HG03378 (cell line): ENCODE measurements around the gene MTPN.

Experiments used
- ATAC-seq: cut with Tn5 transposase; IDR thresholded peaks from one replicate; pipeline ENCODE4 v1.9.1; 2021; ENCODE audit warnings: mild to moderate bottlenecking, moderate library complexity; ENCODE audit not compliant: unreplicated experiment

The MTPN gene

DNA sequence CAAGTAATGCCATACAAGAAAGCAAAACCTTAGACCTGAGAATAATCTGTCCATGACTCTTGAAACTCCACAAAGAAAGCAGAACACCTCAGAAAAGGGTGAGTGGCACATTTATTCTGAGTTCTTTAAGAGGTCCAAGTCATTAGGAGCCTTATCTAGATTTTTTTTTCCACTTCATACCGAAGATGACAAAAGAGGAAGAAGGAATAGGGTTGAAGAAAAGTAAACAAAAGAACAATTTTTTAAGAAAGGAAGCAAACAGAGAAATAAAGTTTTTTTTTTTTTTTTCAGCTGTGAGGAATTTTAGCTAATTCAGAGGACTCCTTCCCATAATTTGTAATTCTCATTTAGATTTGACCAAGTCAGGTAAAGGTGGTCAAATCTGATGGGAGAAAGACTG lies 13.1 kb upstream of the MTPN start:
- no peak for ATAC-seq

DNA sequence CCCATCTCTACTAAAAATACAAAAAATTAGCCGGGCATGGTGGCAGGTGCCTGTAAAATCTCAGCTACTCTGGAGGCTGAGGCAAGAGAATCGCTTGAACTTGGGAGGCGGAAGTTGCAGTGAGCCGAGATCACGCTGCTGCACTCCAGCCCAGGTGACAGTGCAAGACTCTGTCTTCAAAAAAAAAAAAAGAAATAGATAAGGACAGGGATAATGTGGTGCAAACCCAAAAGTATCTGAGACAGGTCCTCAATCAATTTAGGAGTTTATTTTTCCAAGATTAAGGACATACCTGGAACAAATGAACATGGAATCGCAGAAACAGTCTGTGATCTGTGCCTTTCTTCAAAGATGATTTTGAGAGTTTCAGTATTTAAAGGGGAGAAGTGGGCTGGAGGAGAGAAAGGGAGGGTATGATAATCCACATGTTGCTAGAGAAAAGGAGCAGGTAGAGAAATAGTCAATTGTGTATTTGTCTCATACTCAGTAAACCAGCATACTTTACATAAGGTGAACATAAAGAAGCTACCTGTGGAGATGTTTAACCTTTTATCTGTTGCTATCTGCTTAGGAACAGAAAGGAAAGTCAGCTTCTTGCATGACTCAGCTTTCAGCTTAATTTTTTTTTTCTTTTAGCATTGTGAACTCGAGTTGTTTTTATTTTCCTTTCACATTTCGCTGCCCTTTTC lies 4.9 kb upstream of the MTPN start:
- no peak for ATAC-seq

DNA sequence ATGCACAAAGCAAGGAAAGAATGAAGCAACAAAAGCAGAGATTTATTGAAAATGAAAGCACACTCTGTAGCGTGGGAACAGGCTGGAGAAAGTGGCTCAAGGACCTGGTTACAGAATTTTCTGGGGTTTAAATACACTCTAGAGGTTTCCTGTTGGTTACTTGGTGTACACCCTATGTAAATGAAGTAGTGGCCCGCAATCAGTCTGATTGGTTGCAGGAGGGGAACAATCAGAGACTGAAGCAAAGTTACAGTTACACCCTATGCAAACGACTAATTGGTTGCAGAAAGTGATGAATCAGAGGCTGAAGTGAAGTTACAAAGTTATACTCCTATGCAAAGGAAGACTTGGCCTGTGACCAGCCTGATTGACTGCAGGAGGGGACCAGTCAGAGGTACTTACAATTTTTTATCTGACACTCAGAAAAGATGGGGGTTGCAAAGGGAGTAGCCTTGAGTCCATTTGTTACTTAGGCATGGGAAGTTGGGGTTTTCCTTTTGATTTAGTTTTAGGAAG lies 3.6 kb upstream of the MTPN start:
- peak; percentile 85 for ATAC-seq

DNA sequence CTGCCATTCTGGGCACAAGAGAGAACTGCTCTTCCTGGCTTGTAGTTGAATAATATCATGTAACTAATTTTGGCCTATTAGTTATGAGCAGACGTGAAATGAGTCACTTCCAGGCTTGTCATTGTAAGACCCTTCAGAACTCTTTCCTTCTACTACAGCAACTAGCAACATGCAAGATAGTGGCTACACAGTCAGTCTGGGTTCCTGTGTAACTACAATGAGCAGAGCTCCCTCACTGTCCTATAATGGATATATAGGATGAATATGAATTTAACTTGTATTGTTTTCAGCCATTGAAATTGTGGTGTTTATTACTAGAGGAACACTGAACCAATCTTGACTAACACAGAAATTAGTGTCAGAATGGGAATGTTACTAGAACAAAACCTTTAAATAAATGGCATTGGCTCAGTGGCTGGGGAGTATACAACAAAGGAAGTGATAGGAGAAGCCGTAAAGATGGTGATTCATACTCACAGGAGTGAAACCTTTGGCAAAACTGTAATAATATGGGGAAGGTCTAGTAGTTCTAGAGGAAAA lies 2.9 kb upstream of the MTPN start:
- peak; percentile 24 for ATAC-seq

DNA sequence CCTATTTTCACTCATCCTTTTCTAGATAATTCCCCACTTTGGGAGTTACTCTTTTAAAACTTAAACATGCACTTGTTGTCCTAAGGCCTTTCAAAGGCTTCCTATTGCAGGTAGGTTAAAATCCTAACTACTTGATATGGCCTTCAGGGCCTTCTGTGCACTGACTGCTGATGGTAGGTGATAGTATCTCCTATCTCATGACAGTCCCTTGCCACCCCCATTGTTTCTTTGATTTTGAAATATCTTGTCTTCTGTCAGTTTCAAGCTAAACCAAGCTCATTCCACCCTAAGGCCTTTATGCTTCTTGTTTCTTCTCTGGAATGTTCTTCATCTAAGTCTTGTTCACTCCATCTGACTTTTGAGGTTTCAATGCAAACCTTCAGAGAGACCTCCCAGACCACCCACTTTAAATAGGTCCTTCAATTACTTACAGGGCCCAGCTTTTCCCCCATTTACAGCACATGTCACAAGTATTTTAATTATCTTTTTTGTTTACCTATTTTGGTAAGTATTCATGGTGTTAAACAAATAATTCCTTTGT lies 2.4 kb upstream of the MTPN start:
- ATAC-seq = no peak

DNA sequence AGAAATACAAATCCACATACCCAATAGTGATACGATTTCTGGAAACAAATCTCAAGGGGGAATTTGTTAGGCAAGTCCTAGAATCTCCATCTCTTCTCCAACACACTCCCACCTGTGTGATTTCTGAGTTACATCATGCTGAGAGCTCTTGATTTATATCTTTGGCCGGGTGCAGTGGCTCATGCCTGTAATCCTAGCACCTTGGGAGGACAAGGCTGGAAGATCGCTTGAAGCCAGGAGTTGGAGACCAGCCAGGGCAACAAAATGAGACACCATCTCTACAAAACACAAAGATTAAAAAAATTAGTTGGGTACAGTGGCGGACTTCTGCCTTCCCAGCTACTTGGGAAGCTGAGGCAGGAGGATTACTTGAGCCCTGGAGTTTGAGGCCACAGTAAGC lies 1.5 kb upstream of the MTPN start:
- no peak for ATAC-seq

DNA sequence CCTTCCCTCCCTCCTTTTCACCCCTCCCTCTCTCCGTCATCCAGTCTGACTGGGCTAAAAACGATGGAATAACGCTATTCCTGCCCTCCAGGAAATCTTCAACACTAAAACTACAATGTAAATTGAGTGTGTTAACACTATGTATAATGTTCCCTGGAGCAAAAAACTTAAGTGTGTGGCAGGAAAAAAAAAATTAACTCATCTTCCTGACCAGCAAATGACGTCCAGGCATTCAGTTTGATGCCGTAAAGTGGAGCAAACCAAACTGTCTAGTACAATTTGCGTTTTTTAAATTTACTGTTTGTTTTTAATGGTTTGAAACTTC lies 545 bp upstream of the MTPN start:
- no peak for ATAC-seq

DNA sequence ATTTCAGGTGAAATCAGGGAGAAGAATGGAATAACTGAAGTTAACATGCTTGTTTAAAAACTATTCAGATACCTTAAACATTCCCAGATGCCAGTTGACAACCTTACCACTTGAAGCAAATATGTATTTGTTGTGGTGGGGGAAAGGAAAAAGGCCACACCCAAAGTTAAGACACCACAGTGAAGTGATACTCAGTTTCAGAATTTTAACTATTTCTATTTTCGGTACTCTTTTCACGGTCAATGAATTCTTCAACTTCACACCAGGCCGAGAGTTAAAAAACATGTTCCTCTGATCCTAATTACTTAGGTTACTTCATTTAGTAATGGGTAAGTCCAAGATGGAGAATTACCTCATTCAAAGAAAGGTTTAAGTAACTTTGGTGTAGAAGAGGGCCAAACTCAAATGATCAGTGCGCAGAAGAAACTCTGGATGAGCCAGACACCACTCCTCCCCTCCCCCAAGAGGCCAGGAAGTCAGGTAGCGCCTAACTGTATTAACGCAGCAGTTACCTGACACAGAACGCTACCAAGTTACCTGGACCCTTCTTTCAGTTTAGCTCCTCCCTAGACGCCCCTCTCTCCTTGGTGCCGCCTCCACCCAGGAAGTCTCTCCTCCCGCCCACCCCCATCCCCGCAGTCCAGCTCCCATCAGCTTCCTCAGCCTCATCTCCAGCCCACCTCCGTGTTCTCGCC lies 700 bp downstream of the MTPN start:
- no peak for ATAC-seq

DNA sequence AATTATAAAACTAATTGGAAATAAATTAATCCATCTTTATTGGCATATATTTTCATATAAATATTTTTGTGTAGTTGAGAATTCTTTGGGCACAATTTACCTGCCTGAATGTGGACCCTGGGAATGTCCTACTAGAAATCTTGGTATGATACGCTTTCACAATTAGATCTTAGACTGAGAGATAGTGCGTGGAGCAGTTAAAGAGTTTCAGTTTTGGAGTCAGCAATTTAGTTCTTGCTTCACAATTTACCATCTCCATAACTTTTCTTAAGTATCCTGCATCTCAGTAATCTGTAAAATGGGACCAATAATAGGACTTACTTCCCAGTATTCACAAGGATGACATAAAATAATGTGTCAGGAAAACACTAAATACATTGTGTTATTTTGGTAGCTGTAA lies 2.0 kb downstream of the MTPN start:
- ATAC-seq = no peak

DNA sequence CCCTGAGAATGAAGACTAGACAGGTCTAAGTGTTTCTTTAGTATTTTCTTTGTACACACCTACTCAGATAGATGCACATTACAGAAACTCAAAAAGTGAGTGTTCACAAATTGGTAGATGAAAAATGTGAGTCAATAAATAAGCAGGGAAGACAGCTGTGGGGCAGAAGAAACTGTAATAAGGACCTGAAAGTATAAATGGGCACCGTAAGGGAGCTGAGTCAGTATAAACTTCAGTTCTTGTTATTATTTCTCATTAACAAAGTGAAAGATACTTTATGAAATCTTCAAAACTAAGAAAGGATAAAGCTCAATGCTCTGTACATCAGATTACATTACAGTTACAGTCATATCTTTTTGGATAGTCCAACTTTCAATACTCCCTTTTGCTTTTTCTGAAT lies 2.5 kb downstream of the MTPN start:
- ATAC-seq = no peak

DNA sequence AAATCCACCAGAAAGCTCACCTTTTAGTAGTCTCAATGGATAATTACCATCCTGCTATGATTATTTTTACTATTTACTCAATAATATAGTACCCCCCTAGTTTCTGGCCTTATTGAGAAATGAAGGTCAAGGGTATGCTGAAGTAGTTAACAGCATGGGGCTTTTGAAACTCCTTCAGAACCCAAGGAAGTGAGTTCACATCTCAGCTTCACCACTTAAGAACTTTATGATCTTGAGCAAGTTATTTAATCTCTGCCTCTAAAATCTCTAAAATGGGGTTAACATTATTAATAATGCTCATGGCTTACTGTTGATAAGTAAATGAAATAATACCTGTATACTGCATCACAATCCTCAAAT lies 5.8 kb downstream of the MTPN start:
- peak; percentile 10 for ATAC-seq

DNA sequence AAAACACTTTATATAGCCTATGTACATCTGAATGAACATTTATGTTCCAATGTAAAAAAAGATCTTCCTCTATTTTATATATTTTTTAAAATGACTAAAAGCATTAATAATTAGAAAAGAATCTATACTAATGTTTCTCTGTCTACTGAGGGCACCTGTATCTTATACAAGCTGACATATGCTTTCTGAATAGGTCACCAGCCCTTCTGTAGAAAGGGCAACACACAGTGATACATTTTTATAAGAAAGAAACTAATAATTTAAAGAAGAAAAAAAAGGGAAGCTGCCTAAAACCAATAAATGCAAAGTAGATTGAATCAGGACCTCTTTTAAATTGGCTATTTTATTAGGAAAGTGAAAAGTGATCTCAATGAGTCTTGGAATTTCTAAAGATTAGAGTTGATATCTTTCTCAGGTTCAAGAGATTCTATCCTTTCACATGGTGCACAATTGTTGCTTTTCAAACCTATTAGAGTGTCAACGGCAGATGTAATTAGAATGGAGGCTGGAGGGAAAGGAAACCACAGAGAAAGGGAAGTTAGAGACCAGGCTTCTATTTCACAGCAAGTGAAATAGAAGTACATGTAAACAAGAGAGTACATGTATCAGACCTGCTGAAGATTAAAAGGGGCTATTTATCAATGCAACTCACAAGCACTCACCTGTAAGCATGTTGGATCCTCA lies 6.3 kb downstream of the MTPN start:
- ATAC-seq = peak; percentile 80

DNA sequence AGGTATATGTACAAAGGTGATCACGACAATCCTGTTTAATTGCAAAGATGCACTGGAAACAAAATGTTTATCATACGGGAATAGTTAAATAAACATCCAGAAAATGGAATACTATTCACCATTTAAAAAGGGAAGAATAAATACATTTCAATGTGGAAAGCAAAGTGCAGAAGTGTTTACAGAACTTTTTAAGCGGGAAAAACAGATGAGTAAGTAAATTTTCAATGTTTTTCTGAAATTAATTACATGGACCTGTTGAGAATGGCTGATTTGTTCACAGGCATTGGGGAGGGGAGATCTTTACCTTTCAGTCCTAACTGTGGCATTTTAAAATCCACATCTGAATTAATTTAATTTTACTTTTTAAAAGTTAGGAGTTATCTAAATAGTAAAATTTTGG lies 7.1 kb downstream of the MTPN start:
- no peak for ATAC-seq

DNA sequence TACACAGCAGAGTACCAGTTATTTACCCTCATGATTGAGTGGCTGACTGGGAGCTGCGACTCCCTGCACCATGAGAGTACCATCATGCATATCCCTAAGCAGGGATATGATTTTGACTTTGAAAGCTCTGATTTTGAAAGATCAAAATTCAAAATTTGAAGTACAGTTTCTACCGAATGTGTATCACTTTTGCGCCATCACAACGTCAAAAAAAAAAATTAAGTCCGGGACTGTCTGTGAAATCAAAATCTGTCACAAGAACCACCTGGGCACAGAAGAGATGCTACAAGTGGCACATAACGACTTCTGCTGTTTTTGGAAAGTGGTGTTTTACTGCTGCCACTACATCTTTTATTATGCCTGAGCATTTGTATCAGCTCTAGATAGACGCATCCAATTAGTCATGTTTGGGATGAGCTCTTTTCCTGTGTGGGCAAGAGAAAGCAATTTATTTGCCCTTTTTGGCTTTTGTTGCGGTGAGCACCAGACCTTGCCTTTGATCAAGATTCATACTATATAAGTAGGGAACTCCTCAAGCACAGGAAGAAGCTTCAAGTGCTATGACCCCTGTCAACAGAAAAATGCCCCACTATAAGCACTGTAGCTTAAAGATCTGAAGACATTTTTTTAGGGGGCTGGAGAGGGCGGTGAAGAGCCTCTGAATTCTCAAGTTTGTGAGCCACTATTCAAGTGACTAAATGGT lies 10.7 kb downstream of the MTPN start:
- ATAC-seq = no peak

DNA sequence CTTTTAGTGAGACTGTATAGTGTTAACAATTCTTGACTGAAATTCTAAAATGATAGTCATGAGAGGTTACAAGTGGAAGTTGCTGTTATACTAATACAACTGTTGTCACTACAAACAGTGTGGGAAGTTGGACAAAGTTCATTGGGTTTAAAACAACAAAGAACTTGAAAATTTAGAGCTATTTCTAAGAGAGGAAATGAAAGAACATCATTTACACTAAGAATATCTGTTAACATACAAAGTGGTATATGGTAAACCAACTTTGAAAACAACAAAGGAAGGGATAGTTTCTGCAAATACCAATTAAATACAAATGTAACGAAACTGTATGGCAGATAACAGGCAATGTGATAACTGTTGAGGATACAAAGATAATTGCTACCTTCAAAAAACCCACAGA lies 11.6 kb downstream of the MTPN start:
- ATAC-seq = peak; percentile 57

DNA sequence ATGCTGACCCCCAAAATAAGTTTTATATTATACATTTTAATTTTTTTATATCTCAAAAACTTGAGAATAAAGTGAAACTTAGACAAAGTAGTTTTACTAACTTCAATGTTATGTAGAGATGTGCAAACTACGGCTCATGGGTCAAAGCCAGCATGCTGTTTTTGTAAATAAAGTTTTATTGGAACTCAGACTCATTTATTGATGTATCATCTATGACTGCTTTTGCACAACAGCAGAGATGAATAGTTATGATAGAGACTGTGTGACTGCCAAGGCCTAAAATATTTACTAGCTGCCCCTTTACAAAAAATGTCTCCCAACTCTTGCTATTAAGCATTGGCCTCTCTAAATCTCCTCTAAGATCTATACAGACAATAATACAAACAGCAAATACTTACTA lies 12.4 kb downstream of the MTPN start:
- no peak for ATAC-seq

DNA sequence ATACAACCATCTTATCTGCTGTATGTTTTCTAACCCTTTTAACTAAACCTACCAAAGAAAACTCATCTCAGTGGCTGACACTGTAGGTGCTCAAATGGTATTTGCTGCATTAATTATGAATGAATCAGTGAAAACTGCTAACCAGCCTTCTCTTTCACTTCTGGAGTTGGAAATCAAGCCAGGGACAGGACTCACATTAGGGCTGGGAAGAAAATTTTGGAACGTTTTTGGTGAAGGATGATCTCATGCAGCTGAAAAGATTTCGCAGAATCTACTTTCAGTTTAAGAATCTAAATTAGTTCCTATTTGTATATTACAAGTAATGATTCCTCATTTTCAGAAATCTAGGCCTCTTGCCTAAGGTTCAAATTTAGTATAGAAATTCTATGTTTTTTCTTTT lies 12.9 kb downstream of the MTPN start:
- no peak for ATAC-seq

DNA sequence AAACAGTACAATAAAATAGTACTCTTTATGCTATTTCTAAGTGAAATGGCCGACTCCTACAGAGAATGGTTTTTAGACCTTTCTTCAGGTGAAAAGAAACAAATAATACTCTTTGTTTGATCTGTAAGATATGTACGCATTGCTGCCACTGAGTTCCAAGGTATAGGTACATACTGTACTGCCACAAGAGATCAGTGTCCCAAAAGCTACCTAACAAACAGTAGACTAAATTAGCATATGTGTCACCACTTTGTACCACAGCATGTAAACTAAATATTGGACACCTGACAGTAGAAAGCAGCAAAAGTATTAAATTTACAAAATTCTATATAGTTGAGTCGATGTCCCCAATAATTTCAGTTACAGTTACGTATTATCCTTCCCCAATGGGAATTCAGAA lies 14.4 kb downstream of the MTPN start:
- no peak for ATAC-seq

DNA sequence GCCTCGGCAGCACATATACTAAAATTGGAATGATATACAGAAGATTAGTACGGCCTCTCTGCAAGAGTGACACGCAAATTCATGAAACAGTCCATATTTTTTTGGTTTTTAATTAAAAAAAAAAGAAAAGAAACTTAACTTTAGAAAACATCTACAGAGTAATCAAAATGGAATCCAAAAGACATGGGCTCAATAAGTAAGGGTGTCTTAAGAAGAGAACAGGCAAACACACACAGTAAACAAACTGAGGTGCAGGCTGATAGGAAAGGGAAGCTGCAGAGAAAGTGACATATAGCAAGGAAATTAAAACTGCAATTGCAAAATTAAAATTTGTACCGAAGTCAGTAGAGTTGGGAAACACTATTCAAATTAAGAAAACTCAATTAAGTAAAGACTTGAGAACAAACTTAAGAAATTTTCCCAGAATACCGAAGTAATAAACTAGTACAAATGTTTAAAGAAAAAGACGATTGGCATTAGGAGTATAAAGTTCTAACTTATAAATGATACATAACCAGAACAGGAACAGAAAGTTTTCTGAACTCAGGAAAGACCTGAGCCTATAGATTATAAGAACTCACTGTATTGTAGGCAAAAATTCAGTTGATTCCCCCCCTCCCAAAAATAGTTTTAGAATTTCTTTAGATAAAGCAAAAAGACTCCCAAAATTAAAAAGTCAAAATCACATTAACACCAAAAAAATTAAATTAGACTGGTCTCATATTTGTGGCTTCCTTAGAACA lies 16.3 kb downstream of the MTPN start:
- no peak for ATAC-seq

DNA sequence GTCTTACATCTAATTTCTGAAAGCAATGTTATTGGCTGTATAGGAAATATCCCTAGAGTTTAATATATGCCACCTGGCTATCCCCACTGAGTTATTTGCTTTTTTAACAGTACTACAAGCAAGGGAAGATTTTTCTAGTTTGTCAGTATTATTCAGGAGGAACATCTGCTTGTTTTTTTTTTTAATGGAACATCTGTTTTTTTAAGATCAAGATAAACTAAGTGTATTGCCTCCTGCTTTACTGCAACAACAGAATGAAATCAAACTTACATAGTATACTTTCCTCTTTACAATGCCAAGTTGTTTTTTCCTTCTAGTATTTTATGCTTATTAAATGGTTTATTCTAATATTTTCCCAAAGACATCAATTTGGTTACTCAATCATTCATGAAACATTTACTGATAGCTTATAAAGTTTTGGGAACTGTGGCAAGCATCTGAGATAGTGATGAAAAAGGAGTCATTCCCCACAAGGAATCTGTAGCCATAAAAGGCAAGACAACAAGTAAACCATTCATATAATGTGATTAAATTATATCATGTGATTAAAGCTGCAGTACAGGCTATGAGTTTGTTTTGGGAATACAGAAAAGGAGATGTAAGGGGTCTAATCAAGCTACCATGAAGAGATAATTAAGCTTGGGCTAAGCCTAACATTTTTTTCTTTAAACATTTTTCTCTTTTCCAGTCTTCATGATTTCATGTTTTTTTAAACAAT lies 17.4 kb downstream of the MTPN start:
- no peak for ATAC-seq
